SU-DHL-6 (cell line): ENCODE results near the gene ADAM12.

Experiments used
- H2AFZ ChIP-seq: fragments of 200-600 bp; sonication (generic); 2 replicates; pipeline ENCODE4 v1.6.1; 2014; ENCODE audit warnings: low read depth, mild to moderate bottlenecking, moderate library complexity, mixed read lengths, antibody characterized with exemption, low read length; ENCODE audit not compliant: severe bottlenecking
- H3F3A ChIP-seq: fragments of 200-600 bp; shearing (Covaris generic); 2 replicates; pipeline ENCODE4 v1.6.0; 2016; ENCODE audit warnings: antibody characterized with exemption, mild to moderate bottlenecking; ENCODE audit not compliant: insufficient read depth
- H3K27ac ChIP-seq: fragments of 200-600 bp; sonication (generic); 2 replicates; pipeline ENCODE4 v1.5.1; 2016; ENCODE audit warnings: low read depth, mild to moderate bottlenecking, low read length, moderate library complexity, mixed read lengths
- H3K27me3 ChIP-seq: fragments of 200-600 bp; sonication (generic), shearing (Covaris generic); 2 replicates; pipeline ENCODE4 v1.6.0; 2014; ENCODE audit warnings: mild to moderate bottlenecking, low read length
- H3K36me3 ChIP-seq: fragments of 200-600 bp; sonication (generic); 2 replicates; pipeline ENCODE4 v1.6.1; 2014; ENCODE audit warnings: mild to moderate bottlenecking, low read length, mixed read lengths
- H3K4me2 ChIP-seq: fragments of 300-600, 200-600 bp; shearing (Covaris generic), sonication (generic); 2 replicates; pipeline ENCODE4 v1.6.0; 2014; ENCODE audit warnings: low read length, low read depth, mild to moderate bottlenecking; ENCODE audit not compliant: poor library complexity, severe bottlenecking
- H3K4me3 ChIP-seq: fragments of 200-600 bp; sonication (generic); 2 replicates; pipeline ENCODE4 v1.5.1; 2014; ENCODE audit warnings: antibody characterized with exemption, low read length, mild to moderate bottlenecking, mixed read lengths; ENCODE audit not compliant: insufficient read depth, poor library complexity, severe bottlenecking
- H3K79me2 ChIP-seq: fragments of 200-600 bp; sonication (generic); 2 replicates; pipeline ENCODE4 v1.6.1; 2014; ENCODE audit warnings: mild to moderate bottlenecking, low read length, moderate library complexity; ENCODE audit not compliant: insufficient read depth
- H3K9ac ChIP-seq: fragments of 200-600 bp; sonication (generic); 2 replicates; pipeline ENCODE4 v1.7.0; 2014; ENCODE audit warnings: mild to moderate bottlenecking, low read length
- H3K9me2 ChIP-seq: fragments of 200-600 bp; sonication (generic); replicated peaks from 2 replicates; pipeline ENCODE4 v1.6.1; 2014; ENCODE audit warnings: low read length; ENCODE audit not compliant: insufficient read depth
- H3K9me3 ChIP-seq: fragments of 200-600 bp; sonication (generic); 2 replicates; pipeline ENCODE4 v1.6.1; 2014; ENCODE audit warnings: low read length, mixed read lengths; ENCODE audit not compliant: insufficient read depth
- H4K20me1 ChIP-seq: fragments of 200-600 bp; sonication (generic); 2 replicates; pipeline ENCODE4 v1.6.1; 2014; ENCODE audit warnings: low read depth, mild to moderate bottlenecking, antibody characterized with exemption, low read length, moderate library complexity, mixed read lengths
- EZH2phosphoT487 ChIP-seq: fragments of 200-600 bp; sonication (generic), shearing (Covaris generic); conservative IDR thresholded peaks from 2 replicates; pipeline ENCODE4 v1.6.1; 2018; ENCODE audit warnings: mild to moderate bottlenecking, antibody characterized with exemption, low read length, moderate library complexity, mixed read lengths
- TF ChIP-seq, protein P1 (sequence below): fragments of 200-600 bp; sonication (generic); IDR thresholded peaks from one replicate; pipeline ENCODE4 v1.5.1; 2017; ENCODE audit warnings: antibody characterized with exemption, mild to moderate bottlenecking, low read length, moderate library complexity; ENCODE audit not compliant: insufficient read depth, poor library complexity, severe bottlenecking

ADAM12 gene

DNA sequence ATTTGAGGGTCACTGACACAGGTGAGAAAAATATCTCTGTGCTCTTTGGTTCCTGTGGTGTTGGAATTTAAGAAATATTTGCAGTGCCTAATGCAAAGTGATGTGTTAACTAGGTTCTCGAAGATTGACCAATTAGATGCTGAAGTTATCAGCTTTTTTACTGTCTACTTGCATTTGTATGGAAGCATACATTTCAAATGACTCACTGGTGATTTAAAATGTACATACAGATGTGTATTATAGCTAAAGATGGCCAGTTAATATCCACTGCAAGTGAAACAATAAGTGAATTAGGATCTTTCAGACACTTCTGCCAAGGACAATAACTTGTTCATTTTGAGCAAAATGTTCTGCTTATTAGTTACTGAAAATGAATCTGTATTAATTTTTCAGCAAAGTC, 287.0 kb downstream of the ADAM12 start:
- no peaks in the 10 kb centered on the region for H3K27me3 ChIP-seq
- no peak overlapping the region for H3K4me2 ChIP-seq
- H3K27ac ChIP-seq: no peak overlapping the region
- no peaks in the 10 kb centered on the region for H3K36me3 ChIP-seq
- no peak for TF ChIP-seq EZH2phosphoT487
- TF ChIP-seq, protein P1, sequence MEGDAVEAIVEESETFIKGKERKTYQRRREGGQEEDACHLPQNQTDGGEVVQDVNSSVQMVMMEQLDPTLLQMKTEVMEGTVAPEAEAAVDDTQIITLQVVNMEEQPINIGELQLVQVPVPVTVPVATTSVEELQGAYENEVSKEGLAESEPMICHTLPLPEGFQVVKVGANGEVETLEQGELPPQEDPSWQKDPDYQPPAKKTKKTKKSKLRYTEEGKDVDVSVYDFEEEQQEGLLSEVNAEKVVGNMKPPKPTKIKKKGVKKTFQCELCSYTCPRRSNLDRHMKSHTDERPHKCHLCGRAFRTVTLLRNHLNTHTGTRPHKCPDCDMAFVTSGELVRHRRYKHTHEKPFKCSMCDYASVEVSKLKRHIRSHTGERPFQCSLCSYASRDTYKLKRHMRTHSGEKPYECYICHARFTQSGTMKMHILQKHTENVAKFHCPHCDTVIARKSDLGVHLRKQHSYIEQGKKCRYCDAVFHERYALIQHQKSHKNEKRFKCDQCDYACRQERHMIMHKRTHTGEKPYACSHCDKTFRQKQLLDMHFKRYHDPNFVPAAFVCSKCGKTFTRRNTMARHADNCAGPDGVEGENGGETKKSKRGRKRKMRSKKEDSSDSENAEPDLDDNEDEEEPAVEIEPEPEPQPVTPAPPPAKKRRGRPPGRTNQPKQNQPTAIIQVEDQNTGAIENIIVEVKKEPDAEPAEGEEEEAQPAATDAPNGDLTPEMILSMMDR: no peak
- H4K20me1 ChIP-seq: no peaks in the 10 kb centered on the region
- H3K4me3 ChIP-seq: no peak overlapping the region
- H3K79me2 ChIP-seq: no peaks in the 10 kb centered on the region
- no peaks in the 10 kb centered on the region for H3F3A ChIP-seq
- no peaks in the 10 kb centered on the region for H3K9me2 ChIP-seq
- no peaks in the 10 kb centered on the region for H3K9me3 ChIP-seq
- H2AFZ ChIP-seq: no peak overlapping the region
- no peak overlapping the region for H3K9ac ChIP-seq

DNA sequence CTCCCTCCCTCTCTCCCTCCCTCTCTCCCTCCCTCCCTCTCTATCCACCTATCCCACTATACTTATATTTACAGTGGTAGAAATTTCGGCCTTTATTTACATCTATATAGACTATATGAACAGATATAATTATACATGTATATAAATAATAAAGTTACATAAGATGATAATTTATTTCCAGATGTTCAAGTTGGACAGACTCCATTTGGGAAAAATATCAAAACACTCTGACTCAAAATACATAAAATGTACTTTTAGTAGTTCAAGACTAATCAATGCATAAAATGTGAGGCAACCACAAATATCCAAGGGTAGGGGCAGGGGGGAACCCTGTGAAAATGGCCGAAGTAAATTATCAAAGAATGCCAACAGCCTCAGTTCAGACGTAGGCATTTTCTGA, 288.9 kb downstream of the ADAM12 start:
- H3K27ac ChIP-seq: no peak overlapping the region
- no peaks in the 10 kb centered on the region for H3K79me2 ChIP-seq
- H3K36me3 ChIP-seq: no peaks in the 10 kb centered on the region
- no peaks in the 10 kb centered on the region for H3F3A ChIP-seq
- no peak overlapping the region for H3K4me2 ChIP-seq
- no peak overlapping the region for H2AFZ ChIP-seq
- TF ChIP-seq, protein P1: no peak
- no peak for TF ChIP-seq EZH2phosphoT487
- no peak overlapping the region for H3K9ac ChIP-seq
- H3K9me2 ChIP-seq: no peaks in the 10 kb centered on the region
- H3K9me3 ChIP-seq: no peaks in the 10 kb centered on the region
- H3K27me3 ChIP-seq: no peaks in the 10 kb centered on the region
- H3K4me3 ChIP-seq: no peak overlapping the region
- no peaks in the 10 kb centered on the region for H4K20me1 ChIP-seq

DNA sequence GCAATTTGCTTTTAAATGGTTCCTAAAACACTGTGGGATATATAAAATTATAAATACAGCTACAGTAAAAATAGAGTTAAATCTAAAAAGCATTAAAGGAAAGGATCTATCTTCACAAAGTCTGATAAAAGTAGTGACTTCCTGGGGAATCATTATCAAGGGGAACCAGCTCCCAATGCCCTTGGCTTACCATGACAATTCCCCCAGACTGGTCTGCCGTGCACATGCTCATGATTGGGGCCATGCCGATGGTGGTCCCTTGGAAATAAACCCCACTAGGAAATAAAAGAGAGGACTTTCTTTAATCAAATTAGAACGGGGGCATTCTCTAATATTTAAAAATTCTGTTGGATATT, 290.1 kb downstream of the ADAM12 start:
- no peak overlapping the region for H3K4me3 ChIP-seq
- no peaks in the 10 kb centered on the region for H3K79me2 ChIP-seq
- TF ChIP-seq, protein P1: no peak
- TF ChIP-seq EZH2phosphoT487: no peak
- H4K20me1 ChIP-seq: no peaks in the 10 kb centered on the region
- H2AFZ ChIP-seq: no peak overlapping the region
- H3K36me3 ChIP-seq: no peaks in the 10 kb centered on the region
- H3F3A ChIP-seq: no peaks in the 10 kb centered on the region
- no peak overlapping the region for H3K27ac ChIP-seq
- no peak overlapping the region for H3K9ac ChIP-seq
- H3K27me3 ChIP-seq: no peaks in the 10 kb centered on the region
- no peak overlapping the region for H3K4me2 ChIP-seq
- no peaks in the 10 kb centered on the region for H3K9me2 ChIP-seq
- H3K9me3 ChIP-seq: no peaks in the 10 kb centered on the region
